Nucleus accumbens (tissue), 56 donors: Measurements from ENCODE around the gene DYNLT2B.
"Not testable (repeated sequence)": the region's sequence is repeated elsewhere in the genome, so short reads cannot be mapped to it uniquely, and the experiment has no call there.

Source experiments
- DNase-seq, 56 donors: peaks; one replicate each; lab custom pipeline; 2025; lab: John Stamatoyannopoulos, UW

Gene DYNLT2B

GRCh38 chr3:196317687-196318467, at the start of gene DYNLT2B:
DYNLT2B (minus strand) TSS chr3:196318240; CDS start chr3:196318152, 88 bp downstream.
- DNase-seq = peak in 55 of 56 donors; percentile 31 to 93 (median 82)

- DNase-seq = no peak
Observed at GRCh38 chr3:196365736-196366135, 47.7 kb upstream of the DYNLT2B start.

- no peak for DNase-seq
Observed at GRCh38 chr3:196360586-196360985, 42.5 kb upstream of the DYNLT2B start.

DNA sequence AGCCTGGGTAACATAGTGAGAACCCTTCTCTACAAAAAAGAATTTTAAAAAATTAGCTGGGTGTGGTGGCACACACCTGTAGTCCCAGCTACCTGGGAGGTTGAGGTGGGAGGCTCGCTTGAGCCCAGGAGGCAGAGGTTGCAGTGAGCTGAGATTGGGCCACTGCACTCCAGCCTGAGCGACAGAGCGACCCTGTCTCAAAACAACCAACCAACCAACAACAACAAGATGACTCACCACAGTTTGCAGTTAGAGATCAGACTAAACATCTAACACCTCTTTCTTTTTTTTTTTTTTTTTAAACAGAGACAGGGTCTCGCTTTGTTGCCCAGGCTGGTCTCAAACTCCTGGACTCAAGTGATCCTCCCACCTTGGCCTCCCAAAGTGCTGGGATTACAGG, 40.5 kb upstream of the DYNLT2B start:
- not testable (repeated sequence) for DNase-seq

DNA sequence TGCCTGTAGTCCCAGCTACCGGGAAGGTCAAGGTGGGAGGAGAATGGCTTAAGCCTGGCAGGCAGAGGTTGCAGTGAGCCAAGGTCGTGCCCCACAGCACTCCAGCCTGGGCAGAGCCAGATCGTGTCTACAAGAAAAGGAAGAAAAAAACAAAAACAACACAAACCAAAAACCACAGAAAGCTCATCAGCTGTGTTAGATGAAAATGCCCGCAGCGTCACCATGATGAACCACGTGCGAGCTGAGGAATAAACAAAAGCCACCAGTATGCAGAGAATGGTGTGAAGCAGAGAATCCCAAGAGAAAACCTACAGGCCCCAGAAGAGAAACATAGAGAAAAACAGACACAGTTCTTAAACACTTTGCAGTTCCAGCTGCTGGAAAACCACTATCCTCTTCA, 39.9 kb upstream of the DYNLT2B start:
- no peak for DNase-seq

GRCh38 chr3:196356556-196356955, 38.5 kb upstream of the DYNLT2B start:
- no peak for DNase-seq

DNA sequence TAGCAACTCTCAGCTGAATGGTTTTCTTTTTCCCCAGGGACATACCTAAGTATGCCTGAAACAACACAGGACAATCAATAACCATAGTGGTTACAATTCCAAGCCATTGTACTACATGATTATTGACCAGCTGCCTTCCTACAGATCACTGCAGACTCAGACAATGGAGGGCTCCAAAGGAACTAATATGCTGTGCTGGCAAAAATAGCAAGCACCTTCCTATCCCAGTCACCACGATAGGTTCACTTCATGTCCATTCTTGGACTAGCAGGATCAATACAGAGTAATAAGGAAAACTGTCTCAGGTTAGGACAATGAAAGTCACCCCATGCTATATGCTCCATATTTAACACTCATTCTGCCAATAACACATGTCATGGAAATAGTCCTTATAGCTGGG, 37.6 kb upstream of the DYNLT2B start:
- no peak for DNase-seq

- DNase-seq = no peak
Observed at GRCh38 chr3:196354132-196354531, 36.1 kb upstream of the DYNLT2B start.

DNA sequence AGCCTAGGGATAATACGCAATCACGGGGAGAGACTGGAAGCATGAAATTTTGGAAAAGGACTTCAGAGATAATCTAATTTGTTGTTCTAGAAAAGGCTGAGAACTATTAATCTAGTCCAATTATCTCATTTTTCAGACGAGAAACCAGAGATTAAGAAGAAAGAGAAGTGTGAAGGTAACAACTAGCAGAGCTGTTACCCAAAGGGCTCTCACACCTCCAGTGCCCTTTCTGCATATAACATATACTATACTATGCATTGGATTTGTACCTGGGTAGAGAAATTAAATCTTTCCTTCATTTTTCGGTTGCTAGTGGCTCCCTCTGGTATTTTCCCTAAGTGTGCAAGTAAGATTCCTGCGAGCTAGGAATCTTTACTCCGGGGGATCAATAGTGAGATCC, 33.5 kb upstream of the DYNLT2B start:
- DNase-seq = no peak

- DNase-seq = no peak
Observed at GRCh38 chr3:196350067-196350466, 32.0 kb upstream of the DYNLT2B start.

DNA sequence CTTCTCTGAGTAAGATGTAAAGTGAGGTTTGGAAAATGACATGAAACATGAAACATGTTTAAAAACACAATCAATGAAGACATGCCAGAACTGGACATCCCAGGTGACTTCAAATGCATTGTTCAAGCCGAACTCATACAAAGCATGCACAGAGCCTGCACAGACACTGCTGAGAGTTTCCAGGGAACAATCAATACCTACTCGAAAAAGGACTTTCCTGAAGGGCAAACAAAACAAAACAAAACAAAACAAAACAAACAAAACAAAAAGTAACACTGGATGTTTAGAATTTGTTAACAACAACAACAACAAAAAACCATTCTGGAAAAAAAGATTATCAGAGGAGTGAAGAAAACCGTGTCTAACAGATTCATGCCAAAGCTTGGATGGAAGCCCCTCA, 30.7 kb upstream of the DYNLT2B start:
- DNase-seq = no peak

GRCh38 chr3:196344663-196345062, 26.6 kb upstream of the DYNLT2B start:
- DNase-seq = no peak

DNA sequence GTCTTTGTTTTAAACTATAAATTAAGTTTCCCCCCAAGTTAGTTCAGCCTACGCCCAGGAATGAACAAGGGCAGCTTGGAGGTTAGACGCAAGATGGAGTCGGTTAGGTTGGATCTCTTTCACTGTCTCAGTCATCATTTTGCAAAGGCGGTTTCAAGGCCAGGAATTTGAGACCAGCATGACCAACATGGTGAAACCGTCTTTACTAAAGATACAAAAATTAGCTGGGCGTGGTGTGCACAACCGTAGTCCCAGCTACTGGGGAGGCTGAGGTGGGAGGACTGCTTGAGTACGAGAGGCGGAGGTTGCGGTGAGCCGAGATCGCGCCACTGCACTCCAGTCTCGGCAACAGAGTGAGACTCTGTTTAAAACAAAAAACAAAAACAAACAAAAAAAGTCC, 25.9 kb upstream of the DYNLT2B start:
- not testable (repeated sequence) for DNase-seq

DNA sequence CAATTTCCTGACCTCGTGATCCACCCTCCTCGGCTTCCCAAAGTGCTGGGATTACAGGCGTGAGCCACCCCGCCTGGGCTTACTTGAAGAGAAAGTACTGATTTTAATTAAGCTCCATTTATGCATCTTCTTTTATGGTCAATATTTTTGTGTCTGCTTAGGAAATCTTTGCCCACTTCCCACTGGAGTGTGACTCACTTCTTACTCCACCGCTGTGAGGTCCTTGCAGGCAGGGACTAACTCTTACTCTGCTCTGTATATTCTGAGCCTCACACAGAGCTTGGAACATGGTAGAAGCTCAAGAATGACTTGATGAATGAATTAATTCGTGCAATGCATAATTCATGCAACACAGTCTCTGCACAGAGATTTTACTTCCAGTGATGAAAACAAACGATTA, 23.1 kb upstream of the DYNLT2B start:
- no peak for DNase-seq

- DNase-seq = no peak
Observed at GRCh38 chr3:196340466-196340865, 22.4 kb upstream of the DYNLT2B start.

- DNase-seq = no peak
Observed at GRCh38 chr3:196339493-196340254, 21.6 kb upstream of the DYNLT2B start.

DNA sequence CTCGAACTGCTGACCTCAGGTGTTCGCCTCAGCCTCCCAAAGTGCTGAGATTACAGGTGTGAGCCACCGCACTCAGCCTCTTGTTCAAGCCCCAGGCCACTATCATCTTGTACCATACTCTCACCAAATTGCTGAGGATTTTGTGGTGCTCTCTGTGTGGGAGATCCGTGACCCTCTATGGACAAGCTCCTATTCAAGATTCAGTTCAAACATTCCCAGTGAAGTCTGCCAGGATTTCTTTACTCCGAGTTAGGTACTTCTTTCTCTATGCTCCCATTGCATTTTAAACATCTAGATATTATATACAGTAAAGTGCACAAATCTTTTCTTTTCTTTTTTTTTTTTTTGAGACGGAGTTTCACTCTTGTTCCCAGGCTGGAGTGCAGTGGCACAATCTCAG, 21.0 kb upstream of the DYNLT2B start:
- no peak for DNase-seq

GRCh38 chr3:196336319-196337145, 18.5 kb upstream of the DYNLT2B start:
- no peak for DNase-seq

- no peak for DNase-seq
Observed at GRCh38 chr3:196335503-196335948, 17.5 kb upstream of the DYNLT2B start.

DNA sequence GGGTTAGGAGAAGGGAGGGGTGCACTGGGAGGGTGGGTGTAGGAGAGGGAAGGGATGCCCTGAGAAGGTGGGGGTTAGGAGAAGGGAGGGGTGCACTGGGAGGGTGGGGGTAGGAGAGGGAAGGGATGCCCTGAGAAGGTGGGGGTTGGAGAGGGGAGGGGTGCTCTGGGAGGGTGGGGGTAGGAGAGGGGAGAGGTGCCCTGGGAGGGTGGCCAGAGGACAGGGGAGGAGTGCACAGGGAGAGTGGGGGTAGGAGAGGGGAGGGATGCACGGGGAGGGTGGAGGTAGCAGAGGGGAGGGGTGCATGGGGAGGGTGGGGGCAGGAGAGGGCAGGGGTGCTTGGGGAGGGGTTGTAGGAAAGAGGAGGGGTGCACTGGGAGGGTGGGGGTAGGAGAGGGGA, 16.9 kb upstream of the DYNLT2B start:
- no peak for DNase-seq

DNA sequence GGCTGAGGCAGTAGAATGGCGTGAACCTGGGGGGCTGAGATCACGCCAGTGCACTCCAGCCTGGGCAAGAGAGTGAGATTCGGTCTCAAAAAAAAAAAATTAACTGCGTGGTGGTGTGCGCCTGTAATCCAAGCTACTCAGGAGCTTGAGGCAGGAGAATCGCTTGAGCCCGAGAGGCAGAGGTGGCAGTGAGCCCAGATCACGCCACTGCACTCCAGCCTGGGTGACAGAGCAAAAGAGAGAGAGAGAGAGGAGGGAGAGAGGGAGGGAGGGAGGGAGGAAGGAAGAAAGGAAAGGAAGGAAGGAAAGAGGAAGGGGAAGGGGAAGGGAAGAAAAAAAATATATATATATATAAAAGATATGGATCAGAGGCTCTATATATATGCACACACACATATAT, 14.1 kb upstream of the DYNLT2B start:
- no peak for DNase-seq
